ENCODE data around the gene CPED1. TPM values are rescaled to one million over a fixed set of nuclear protein-coding genes. Genes with fewer than 3 reads are reported as not detected.

The CPED1 gene
- total RNA-seq, 1 donor from 2014 or later, result 33.8 TPM

- no peak for TF ChIP-seq CTCF (IDR thresholded peaks at IDR 0.05; ENCODE audit: borderline replicate concordance)
- DNase-seq, result no peak
- Histone ChIP-seq H3K27ac (replicated peaks) (no peak overlapping the region), H3K27me3 (ENCODE audit: low read depth) (no peaks in the 10 kb centered on the region), H3K36me3 (no peaks in the 10 kb centered on the region), H3K4me3 (no peak overlapping the region), H3K4me1 (no peaks in the 10 kb centered on the region), H3K9me3 (replicated peaks) (no peaks in the 10 kb centered on the region)
- intact Hi-C loops (cut with micrococcal nuclease), result no loop called here
Observed at GRCh38 chr7:121304102-121304658, 315.7 kb downstream of the CPED1 start.

DNA sequence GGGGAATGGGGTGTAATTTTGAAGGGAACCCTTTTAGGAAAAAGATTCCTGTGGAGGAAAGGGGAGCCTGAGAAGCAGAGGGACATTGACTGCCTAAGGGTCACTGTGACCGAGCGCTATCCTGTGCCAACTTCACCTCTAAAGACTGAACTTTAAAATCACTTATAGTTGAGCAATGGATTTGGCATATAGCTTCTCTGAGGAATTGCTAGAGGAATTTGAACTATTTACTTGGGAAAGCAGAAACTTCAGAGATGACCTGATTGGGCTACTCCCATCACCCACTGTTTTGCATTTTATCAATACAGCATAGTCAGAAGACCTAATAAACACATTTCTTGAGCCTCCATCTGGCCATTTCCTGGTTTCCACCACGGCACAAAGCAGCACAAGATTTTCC, 316.6 kb downstream of the CPED1 start:
- intact Hi-C loops (cut with micrococcal nuclease), result no loop called here
- Histone ChIP-seq H3K4me3 (no peak overlapping the region), H3K4me1 (no peaks in the 10 kb centered on the region), H3K9me3 (replicated peaks) (peaks cover 3% of the 10 kb centered on the region), H3K36me3 (no peaks in the 10 kb centered on the region), H3K27me3 (ENCODE audit: low read depth) (no peaks in the 10 kb centered on the region), H3K27ac (replicated peaks) (no peak overlapping the region)
- no peak for TF ChIP-seq CTCF (IDR thresholded peaks at IDR 0.05; ENCODE audit: borderline replicate concordance)
- DNase-seq, result no peak

DNA sequence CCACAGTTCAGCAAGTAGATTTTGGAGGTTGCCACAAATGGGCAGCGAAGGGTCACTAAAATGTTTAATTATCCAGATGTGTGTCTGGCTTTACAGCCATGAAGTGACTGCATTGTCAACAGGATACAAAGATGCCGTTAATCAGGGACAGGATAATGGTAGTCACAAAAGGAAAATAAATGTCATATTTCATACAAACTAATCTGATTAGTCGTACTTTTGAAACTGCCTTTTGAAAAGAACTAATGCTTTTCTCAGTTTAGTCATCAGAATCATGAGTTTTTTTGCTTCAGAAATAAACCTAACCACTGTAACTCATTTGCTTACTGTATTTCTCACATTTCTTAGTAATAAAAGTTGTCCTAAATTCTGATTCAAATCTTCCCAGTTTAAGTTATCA, 318.1 kb downstream of the CPED1 start:
- H3K4me3 ChIP-seq, result no peak overlapping the region
- intact Hi-C loops (cut with micrococcal nuclease), result no loop called here
- H3K27me3 ChIP-seq (ENCODE audit: low read depth), result no peaks in the 10 kb centered on the region
- no peaks in the 10 kb centered on the region for H3K36me3 ChIP-seq
- no peak overlapping the region for H3K27ac ChIP-seq (replicated peaks)
- no peak for DNase-seq
- peaks cover 5% of the 10 kb centered on the region for H3K9me3 ChIP-seq (replicated peaks)
- TF ChIP-seq CTCF (IDR thresholded peaks at IDR 0.05; ENCODE audit: borderline replicate concordance), result no peak
- H3K4me1 ChIP-seq, result no peaks in the 10 kb centered on the region

DNA sequence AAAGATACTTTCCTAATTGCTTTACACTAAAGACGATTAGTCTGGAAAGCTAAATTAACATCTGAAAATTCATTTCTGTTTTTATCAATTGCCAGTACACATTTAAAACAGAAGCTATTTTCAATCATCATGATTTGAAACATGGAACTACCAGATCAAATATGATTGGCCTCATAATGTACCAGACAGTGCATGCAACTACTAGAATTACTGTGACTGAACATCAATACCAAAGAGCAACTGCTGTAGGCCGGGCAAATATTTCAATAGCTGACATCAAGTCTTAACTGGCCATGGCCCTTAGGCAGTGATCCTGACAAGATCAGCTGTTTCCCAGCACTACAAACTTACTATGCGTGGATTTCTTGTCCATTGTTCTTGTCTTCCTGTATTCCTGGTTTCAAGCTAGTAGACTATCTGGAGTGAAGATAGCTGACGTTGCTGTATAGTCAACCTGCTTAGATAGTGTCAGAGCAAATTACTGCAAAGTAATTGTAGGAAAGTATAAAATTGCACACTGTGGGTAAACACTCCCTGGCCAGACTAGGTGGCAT, 318.6 kb downstream of the CPED1 start:
- Histone ChIP-seq H3K9me3 (replicated peaks) (peaks cover 5% of the 10 kb centered on the region), H3K4me3 (no peak overlapping the region), H3K36me3 (no peaks in the 10 kb centered on the region), H3K27me3 (ENCODE audit: low read depth) (no peaks in the 10 kb centered on the region), H3K4me1 (no peaks in the 10 kb centered on the region), H3K27ac (replicated peaks) (no peak overlapping the region)
- no peak for DNase-seq
- intact Hi-C loops (cut with micrococcal nuclease), result no loop called here
- TF ChIP-seq CTCF (IDR thresholded peaks at IDR 0.05; ENCODE audit: borderline replicate concordance), result no peak

GRCh38 chr7:121313220-121313792, 324.8 kb downstream of the CPED1 start:
- Histone ChIP-seq H3K4me1 (no peaks in the 10 kb centered on the region), H3K27ac (replicated peaks) (no peak overlapping the region), H3K4me3 (no peak overlapping the region), H3K9me3 (replicated peaks) (peaks cover 5% of the 10 kb centered on the region), H3K27me3 (ENCODE audit: low read depth) (no peaks in the 10 kb centered on the region), H3K36me3 (no peaks in the 10 kb centered on the region)
- intact Hi-C loops (cut with micrococcal nuclease), result no loop called here
- TF ChIP-seq CTCF (IDR thresholded peaks at IDR 0.05; ENCODE audit: borderline replicate concordance), result no peak
- no peak for DNase-seq
